HepG2 (cell line): ENCODE data around the gene C1GALT1. TPM values are rescaled to one million over a fixed set of nuclear protein-coding genes. Genes with fewer than 3 reads are reported as not detected.

Experiments used
- ATAC-seq: fragments of 200-7000 bp; cut with Tn5 transposase; 3 replicates; pipeline ENCODE4 v1.9.1; 2020; ENCODE audit warnings: mild to moderate bottlenecking, moderate library complexity
- BruUV-seq: library from RNA; stranded (reverse); fragments of 400-500 nt; replicated peaks from 2 replicates; lab custom pipeline; 2021; lab: Mats Ljungman, UMichigan
- CTCF ChIA-PET: fragments of 300-600 bp; formaldehyde crosslinking; extraction: SDS; loops from one replicate; lab custom pipeline; 2021; ENCODE audit warnings: low total read pairs, inconsistent platforms, low intra/inter-chr PET ratio; lab: Yijun Ruan, JAX
- POLR2A ChIA-PET: fragments of 350-600 bp; sonication (Branson Sonifier 250); formaldehyde crosslinking; loops from one replicate; lab custom pipeline; 2020; ENCODE audit warnings: antibody characterized with exemption, inconsistent platforms; lab: Yijun Ruan, JAX
- DNase-seq: peaks from one replicate; pipeline ENCODE4 v3.0.0-alpha.2; 2015; ENCODE audit warnings: low spot score
- FAIRE-seq: peaks from 3 replicates; lab custom pipeline; 2011; peaks lifted over from hg19 to GRCh38; lab: Jason Lieb, UNC
- H2AFZ ChIP-seq: one replicate; pipeline ENCODE4 v1.6.1; 2011; ENCODE audit warnings: low read length, inconsistent platforms
- H3K27ac ChIP-seq: fragments of 300-600 bp; 3 replicates; pipeline ENCODE4 v1.8.0; 2011; ENCODE audit warnings: mixed run types, mild to moderate bottlenecking, mixed read lengths, low read length, inconsistent platforms; ENCODE audit not compliant: insufficient read depth; ENCODE audit errors: extremely low read length
- H3K27me3 ChIP-seq, 2 experiments: fragments of 200-600 bp in 1 of 2; 2 replicates in 1 of 2; 3 replicates in 1 of 2; pipeline versions ENCODE4 v1.6.0 to v1.8.0; 2011; ENCODE audit warnings: low read length in 2 of 2, mild to moderate bottlenecking in 2 of 2, moderate library complexity in 2 of 2, inconsistent platforms in 1 of 2; ENCODE audit not compliant: insufficient read depth in 2 of 2, control insufficient read depth in 1 of 2
- H3K36me3 ChIP-seq, 2 experiments: fragments of 200-600 bp in 1 of 2; replicated peaks in 1 of 2; 2 replicates in 1 of 2; 3 replicates in 1 of 2; pipeline versions ENCODE4 v1.5.1 to v1.8.0; 2011; ENCODE audit warnings: low read length in 2 of 2, inconsistent platforms in 1 of 2; ENCODE audit not compliant: insufficient read depth in 2 of 2, control insufficient read depth in 1 of 2
- H3K4me1 ChIP-seq: 2 replicates; pipeline ENCODE4 v1.5.1; 2012; ENCODE audit warnings: low read length, inconsistent platforms; ENCODE audit not compliant: insufficient read depth
- H3K4me2 ChIP-seq: 2 replicates; pipeline ENCODE4 v1.6.0; 2011; ENCODE audit warnings: low read depth, low read length, inconsistent platforms
- H3K4me3 ChIP-seq, 3 experiments: fragments of 200-600 bp in 1 of 3; sonication (generic), shearing (Covaris generic) in 1 of 3; replicated peaks in 1 of 3; 2 replicates each; pipeline ENCODE4 v1.5.1; 2011 to 2016; ENCODE audit warnings: low read length in 3 of 3, inconsistent platforms in 2 of 3, low read depth in 2 of 3, mild to moderate bottlenecking in 2 of 3, control low read depth in 1 of 3, mixed read lengths in 1 of 3; ENCODE audit not compliant: insufficient read depth in 1 of 3
- H3K79me2 ChIP-seq: one replicate; pipeline ENCODE4 v1.6.1; 2011; ENCODE audit warnings: low read length, inconsistent platforms; ENCODE audit not compliant: insufficient read depth
- H3K9ac ChIP-seq: 2 replicates; pipeline ENCODE4 v1.6.0; 2011; ENCODE audit warnings: mild to moderate bottlenecking, low read depth, low read length, inconsistent platforms; ENCODE audit not compliant: insufficient read depth
- H3K9me3 ChIP-seq: 2 replicates; pipeline ENCODE4 v1.5.1; 2012; ENCODE audit warnings: mild to moderate bottlenecking, low read length
- H4K20me1 ChIP-seq: 2 replicates; pipeline ENCODE4 v1.6.0; 2011; ENCODE audit warnings: inconsistent platforms, mild to moderate bottlenecking, low read length, moderate library complexity; ENCODE audit not compliant: insufficient read depth
- ELF3 ChIP-seq: IDR thresholded peaks from 2 replicates; pipeline ENCODE4 v1.6.1; 2016; ENCODE audit warnings: missing genetic modification reagents, missing compliant biosample characterization
- EP300 ChIP-seq, 3 experiments: sonication (generic) in 1 of 3; formaldehyde crosslinking in 1 of 3; IDR thresholded peaks; 2 replicates each; pipeline versions ENCODE4 v1.5.1 to v1.6.1; 2011 to 2020; ENCODE audit warnings: low read depth in 2 of 3, low read length in 2 of 3, borderline replicate concordance in 1 of 3, improper control_type of control experiment in 1 of 3, mild to moderate bottlenecking in 1 of 3, missing genetic modification reagents in 1 of 3, moderate library complexity in 1 of 3
- GATA4 ChIP-seq: sonication (generic); IDR thresholded peaks from 2 replicates; pipeline ENCODE4 v1.6.1; 2016; ENCODE audit warnings: antibody characterized with exemption, low read depth, borderline replicate concordance
- NCOR1 ChIP-seq: fragments of 200-600 bp; sonication (generic); IDR thresholded peaks from 2 replicates; pipeline ENCODE4 v1.7.0; 2017; ENCODE audit warnings: antibody characterized with exemption, low read length, borderline replicate concordance
- NFKB2 ChIP-seq: sonication (generic); formaldehyde crosslinking; IDR thresholded peaks from 2 replicates; pipeline ENCODE4 v1.4.0; 2020; ENCODE audit warnings: missing genetic modification reagents, borderline replicate concordance
- NONO ChIP-seq, 2 experiments: fragments of 450-650 bp in 1 of 2; sonication (generic) in 1 of 2; formaldehyde crosslinking in 1 of 2; IDR thresholded peaks in 1 of 2; conservative IDR thresholded peaks in 1 of 2; 2 replicates each; pipeline versions ENCODE4 v1.6.1 to v1.8.0; 2017 to 2022; ENCODE audit warnings: mild to moderate bottlenecking in 1 of 2, missing genetic modification reagents in 1 of 2, moderate library complexity in 1 of 2
- PCBP1 ChIP-seq: fragments of 200-400 bp; formaldehyde crosslinking; IDR thresholded peaks from 2 replicates; pipeline ENCODE4 v1.6.1; 2017; ENCODE audit warnings: mild to moderate bottlenecking, low read depth, low read length, borderline replicate concordance
- REL ChIP-seq: sonication (generic); formaldehyde crosslinking; conservative IDR thresholded peaks from 2 replicates; pipeline ENCODE4 v1.8.0; 2022; ENCODE audit warnings: mild to moderate bottlenecking, missing genetic modification reagents, moderate library complexity
- RFX1 ChIP-seq: fragments of 450-650 bp; IDR thresholded peaks from 2 replicates; pipeline ENCODE4 v1.6.1; 2017
- RFXAP ChIP-seq: sonication (generic); formaldehyde crosslinking; IDR thresholded peaks from 2 replicates; pipeline ENCODE4 v1.4.0; 2020; ENCODE audit warnings: missing genetic modification reagents, borderline replicate concordance
- ZFP41 ChIP-seq: sonication (generic); formaldehyde crosslinking; IDR thresholded peaks from 2 replicates; pipeline ENCODE4 v1.4.0; 2020; ENCODE audit warnings: mild to moderate bottlenecking, missing genetic modification reagents, borderline replicate concordance
- ZNF251 ChIP-seq: sonication (generic); formaldehyde crosslinking; IDR thresholded peaks from 2 replicates; pipeline ENCODE4 v1.9.0; 2021; ENCODE audit warnings: mild to moderate bottlenecking, missing genetic modification reagents
- ZNF354B ChIP-seq: sonication (generic); formaldehyde crosslinking; IDR thresholded peaks from 2 replicates; pipeline ENCODE4 v1.8.0; 2022; ENCODE audit warnings: mild to moderate bottlenecking, missing genetic modification reagents
- ZNF362 ChIP-seq: sonication (generic); formaldehyde crosslinking; IDR thresholded peaks from 2 replicates; pipeline ENCODE4 v1.4.0; 2020; ENCODE audit warnings: missing genetic modification reagents, mild to moderate bottlenecking, borderline replicate concordance
- WGBS: methylation state at CpG from one replicate; pipeline ENCODE4 v1.1.6; 2017; ENCODE audit warnings: low lambda C conversion rate; 5-methylcytosine and 5-hydroxymethylcytosine counted together
- in situ Hi-C: cut with HindIII; loops from 2 replicates; pipeline ENCODE4 v1.10.0; 2017; ENCODE audit warnings: low pct_unique_long_range_greater_than_20kb; ENCODE audit not compliant: extremely low pct_ligation_motif_present
- intact Hi-C: fragments of 100-400 bp; cut with micrococcal nuclease; formaldehyde crosslinking; loops from one replicate; pipeline ENCODE4 v1.10.0; 2022; ENCODE audit not compliant: unreplicated experiment
- polyA plus RNA-seq, 8 experiments: library from polyadenylated mRNA; depleted of rRNA in 3 of 8; stranded (reverse) in 7 of 8; unstranded in 1 of 8; fragments of >200 nt; fragmentation: Illumina TruSeq in 4 of 8; extraction: Trizol in 4 of 8; gene quantifications; 2 replicates each; pipeline versions ENCODE4 v1.2.1 to v1.2.3, GENCODE V29; 2011 to 2016; ENCODE audit warnings: low read depth in 4 of 8, missing spikeins in 1 of 8, mixed read lengths in 1 of 8; ENCODE audit not compliant: insufficient read depth in 1 of 8
- total RNA-seq, 5 experiments: library from RNA; depleted of rRNA; stranded (reverse); fragments of >200 nt; fragmentation: Illumina TruSeq; extraction: Trizol; gene quantifications; 2 replicates each; pipeline ENCODE4 v1.2.3, GENCODE V29; 2016; ENCODE audit warnings: low read depth in 1 of 5
- TF ChIP-seq, protein P1 (sequence below): sonication (generic); formaldehyde crosslinking; IDR thresholded peaks from 2 replicates; pipeline ENCODE4 v1.4.0; 2020; ENCODE audit warnings: mild to moderate bottlenecking, low read depth, missing genetic modification reagents
- TF ChIP-seq, protein P2 (sequence below): sonication (generic); formaldehyde crosslinking; IDR thresholded peaks from 2 replicates; pipeline ENCODE4 v1.8.1; 2023; ENCODE audit warnings: mild to moderate bottlenecking, missing genetic modification reagents

C1GALT1 gene
- total and polyA plus RNA-seq, 2 of the 13 experiments (the other 11 are each of a cell fraction or from before 2014, with no cell fraction given) = 57.1 to 65.9 TPM

- BruUV-seq = no TSS peak
- no peak overlapping the region for H2AFZ ChIP-seq
- no peak for ATAC-seq
- TF ChIP-seq, protein P1, sequence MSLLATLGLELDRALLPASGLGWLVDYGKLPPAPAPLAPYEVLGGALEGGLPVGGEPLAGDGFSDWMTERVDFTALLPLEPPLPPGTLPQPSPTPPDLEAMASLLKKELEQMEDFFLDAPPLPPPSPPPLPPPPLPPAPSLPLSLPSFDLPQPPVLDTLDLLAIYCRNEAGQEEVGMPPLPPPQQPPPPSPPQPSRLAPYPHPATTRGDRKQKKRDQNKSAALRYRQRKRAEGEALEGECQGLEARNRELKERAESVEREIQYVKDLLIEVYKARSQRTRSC (CRISPR knock-in tag) = no peak
- TF ChIP-seq NCOR1 = no peak
- TF ChIP-seq NFKB2 = no peak
- TF ChIP-seq EP300 (IDR thresholded peaks at IDR 0.05; ENCODE audit: low read depth in 2 of 2, low read length in 2 of 2) = no peak
- no peak for TF ChIP-seq EP300 (CRISPR knock-in tag; IDR thresholded peaks at IDR 0.05; ENCODE audit: borderline replicate concordance)
- TF ChIP-seq PCBP1 = no peak
- no peak for TF ChIP-seq ZNF251
- TF ChIP-seq, all 625 proteins: peak for 0
- Histone ChIP-seq H3K27me3 (no peaks in the 10 kb centered on the region), H4K20me1 (peaks cover 5% of the 10 kb centered on the region; the same call in 1 of the 2 replicates), H3K9ac (no peak overlapping the region), H3K4me1 (no peaks in the 10 kb centered on the region), H3K36me3 (peaks cover 17 to 71% of the 10 kb centered on the region in 2 experiments), H3K27ac (no peak overlapping the region), H3K79me2 (peaks cover 18% of the 10 kb centered on the region), H3K4me3 (no peak overlapping the region), H3K9me3 (no peaks in the 10 kb centered on the region), H3K4me2 (no peak overlapping the region)
- in situ Hi-C loops (no loop called here), intact Hi-C loops (no loop called here)
- WGBS = 95% methylated on average over 4 of the region's 4 CpGs
- CTCF ChIA-PET = no interaction called here
- POLR2A ChIA-PET = no interaction called here
- FAIRE-seq (no peak), DNase-seq (no peak)
These were observed 55.0 kb downstream of the C1GALT1 start for GRCh38 chr7:7237201-7237977.

DNA sequence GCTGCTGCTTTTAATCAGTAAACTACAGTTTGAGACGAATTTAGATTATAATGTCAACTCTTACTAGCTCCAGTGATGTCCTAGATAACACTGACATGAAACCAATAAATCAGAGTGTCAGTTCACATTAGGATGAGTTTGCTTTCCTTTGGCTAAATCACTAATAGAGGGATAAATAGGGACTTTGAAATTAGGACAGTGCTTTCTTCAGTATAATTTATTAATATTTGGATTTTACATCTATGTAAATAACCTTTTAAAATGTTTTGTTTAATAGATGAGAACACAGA is 55.6 kb downstream of the C1GALT1 start:
- CTCF ChIA-PET = no interaction called here
- H3K4me2 ChIP-seq = no peak overlapping the region
- H4K20me1 ChIP-seq = peaks cover 5% of the 10 kb centered on the region; the same call in 1 of the 2 replicates
- ATAC-seq (no peak), DNase-seq (no peak), FAIRE-seq (no peak)
- no peaks in the 10 kb centered on the region for H3K9me3 ChIP-seq
- no peak overlapping the region for H3K27ac ChIP-seq
- H3K36me3 ChIP-seq = peaks cover 20 to 76% of the 10 kb centered on the region in 2 experiments
- WGBS = 94% methylated on average over 1 of the region's 1 CpG
- peaks cover 16% of the 10 kb centered on the region for H3K79me2 ChIP-seq
- in situ Hi-C loops = no loop called here
- H3K4me3 ChIP-seq = no peak overlapping the region
- H3K9ac ChIP-seq = no peak overlapping the region
- no peaks in the 10 kb centered on the region for H3K27me3 ChIP-seq
- BruUV-seq = no TSS peak
- intact Hi-C loops = no loop called here
- H2AFZ ChIP-seq = no peak overlapping the region
- H3K4me1 ChIP-seq = no peaks in the 10 kb centered on the region
- POLR2A ChIA-PET = no interaction called here
- TF ChIP-seq ZNF362 (CRISPR knock-in tag) (no peak), GATA4 (no peak), ELF3 (no peak), ZNF354B (CRISPR knock-in tag) (no peak), RFX1 (no peak), NONO (IDR thresholded peaks at IDR 0.05) (no peak), NONO (CRISPR knock-in tag; conservative IDR thresholded peaks at IDR 0.05) (no peak), ZFP41 (CRISPR knock-in tag) (no peak), RFXAP (no peak), REL (CRISPR knock-in tag) (no peak)
- TF ChIP-seq, protein P2, sequence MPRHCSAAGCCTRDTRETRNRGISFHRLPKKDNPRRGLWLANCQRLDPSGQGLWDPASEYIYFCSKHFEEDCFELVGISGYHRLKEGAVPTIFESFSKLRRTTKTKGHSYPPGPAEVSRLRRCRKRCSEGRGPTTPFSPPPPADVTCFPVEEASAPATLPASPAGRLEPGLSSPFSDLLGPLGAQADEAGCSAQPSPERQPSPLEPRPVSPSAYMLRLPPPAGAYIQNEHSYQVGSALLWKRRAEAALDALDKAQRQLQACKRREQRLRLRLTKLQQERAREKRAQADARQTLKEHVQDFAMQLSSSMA (CRISPR knock-in tag) = no peak
